SU-DHL-6 (cell line): ENCODE measurements around the gene C19orf38.

Experiments
- H2AFZ ChIP-seq: fragments of 200-600 bp; sonication (generic); 2 replicates; pipeline ENCODE4 v1.6.1; 2014; ENCODE audit warnings: low read depth, mild to moderate bottlenecking, moderate library complexity, mixed read lengths, antibody characterized with exemption, low read length; ENCODE audit not compliant: severe bottlenecking
- H3F3A ChIP-seq: fragments of 200-600 bp; shearing (Covaris generic); 2 replicates; pipeline ENCODE4 v1.6.0; 2016; ENCODE audit warnings: antibody characterized with exemption, mild to moderate bottlenecking; ENCODE audit not compliant: insufficient read depth
- H3K27ac ChIP-seq: fragments of 200-600 bp; sonication (generic); 2 replicates; pipeline ENCODE4 v1.5.1; 2016; ENCODE audit warnings: low read depth, mild to moderate bottlenecking, low read length, moderate library complexity, mixed read lengths
- H3K27me3 ChIP-seq: fragments of 200-600 bp; sonication (generic), shearing (Covaris generic); 2 replicates; pipeline ENCODE4 v1.6.0; 2014; ENCODE audit warnings: mild to moderate bottlenecking, low read length
- H3K36me3 ChIP-seq: fragments of 200-600 bp; sonication (generic); 2 replicates; pipeline ENCODE4 v1.6.1; 2014; ENCODE audit warnings: mild to moderate bottlenecking, low read length, mixed read lengths
- H3K4me2 ChIP-seq: fragments of 300-600, 200-600 bp; shearing (Covaris generic), sonication (generic); 2 replicates; pipeline ENCODE4 v1.6.0; 2014; ENCODE audit warnings: low read length, low read depth, mild to moderate bottlenecking; ENCODE audit not compliant: poor library complexity, severe bottlenecking
- H3K4me3 ChIP-seq: fragments of 200-600 bp; sonication (generic); 2 replicates; pipeline ENCODE4 v1.5.1; 2014; ENCODE audit warnings: antibody characterized with exemption, low read length, mild to moderate bottlenecking, mixed read lengths; ENCODE audit not compliant: insufficient read depth, poor library complexity, severe bottlenecking
- H3K79me2 ChIP-seq: fragments of 200-600 bp; sonication (generic); 2 replicates; pipeline ENCODE4 v1.6.1; 2014; ENCODE audit warnings: mild to moderate bottlenecking, low read length, moderate library complexity; ENCODE audit not compliant: insufficient read depth
- H3K9ac ChIP-seq: fragments of 200-600 bp; sonication (generic); 2 replicates; pipeline ENCODE4 v1.7.0; 2014; ENCODE audit warnings: mild to moderate bottlenecking, low read length
- H3K9me2 ChIP-seq: fragments of 200-600 bp; sonication (generic); replicated peaks from 2 replicates; pipeline ENCODE4 v1.6.1; 2014; ENCODE audit warnings: low read length; ENCODE audit not compliant: insufficient read depth
- H3K9me3 ChIP-seq: fragments of 200-600 bp; sonication (generic); 2 replicates; pipeline ENCODE4 v1.6.1; 2014; ENCODE audit warnings: low read length, mixed read lengths; ENCODE audit not compliant: insufficient read depth
- H4K20me1 ChIP-seq: fragments of 200-600 bp; sonication (generic); 2 replicates; pipeline ENCODE4 v1.6.1; 2014; ENCODE audit warnings: low read depth, mild to moderate bottlenecking, antibody characterized with exemption, low read length, moderate library complexity, mixed read lengths
- EZH2phosphoT487 ChIP-seq: fragments of 200-600 bp; sonication (generic), shearing (Covaris generic); conservative IDR thresholded peaks from 2 replicates; pipeline ENCODE4 v1.6.1; 2018; ENCODE audit warnings: mild to moderate bottlenecking, antibody characterized with exemption, low read length, moderate library complexity, mixed read lengths
- TF ChIP-seq, protein P1 (sequence below): fragments of 200-600 bp; sonication (generic); IDR thresholded peaks from one replicate; pipeline ENCODE4 v1.5.1; 2017; ENCODE audit warnings: antibody characterized with exemption, mild to moderate bottlenecking, low read length, moderate library complexity; ENCODE audit not compliant: insufficient read depth, poor library complexity, severe bottlenecking

The C19orf38 gene

DNA sequence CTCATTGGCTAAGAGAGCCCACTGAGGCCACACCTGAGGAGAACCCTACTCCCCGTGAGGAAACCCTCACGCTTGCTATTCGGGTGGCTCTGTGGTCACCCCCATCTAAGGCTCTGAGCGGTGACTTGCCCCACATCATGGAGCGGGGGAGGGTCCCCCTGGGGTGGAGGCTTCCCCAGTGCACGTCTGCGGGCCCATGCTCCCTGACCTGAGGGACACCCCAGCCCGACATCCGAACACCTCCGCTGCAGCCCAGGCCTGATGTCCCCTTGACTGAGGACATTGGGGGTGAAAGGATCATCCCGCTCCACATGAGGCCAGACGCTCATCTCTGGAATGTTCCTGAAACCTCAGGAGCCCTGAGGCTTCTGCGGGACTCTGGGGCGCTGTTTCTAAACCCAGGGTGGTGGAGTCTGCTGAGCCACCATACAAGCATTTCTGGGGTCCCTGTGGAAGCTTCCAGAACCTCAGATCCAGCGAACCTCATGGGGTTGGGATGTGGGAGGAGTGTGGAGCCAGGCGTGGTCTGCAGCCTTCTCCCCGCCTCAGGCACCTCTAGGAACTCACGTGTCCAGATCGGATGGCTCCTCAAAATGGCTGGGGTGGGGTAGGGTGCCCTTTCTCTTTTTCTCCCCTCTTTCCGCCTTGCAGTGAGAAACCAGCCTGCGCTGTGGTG lies 32.1 kb upstream of the C19orf38 start:
- Histone ChIP-seq H2AFZ (no peak overlapping the region), H3K27me3 (no peaks in the 10 kb centered on the region), H4K20me1 (no peaks in the 10 kb centered on the region), H3K27ac (no peak overlapping the region), H3K9me3 (no peaks in the 10 kb centered on the region), H3K4me2 (no peak overlapping the region), H3K9me2 (no peaks in the 10 kb centered on the region), H3K79me2 (no peaks in the 10 kb centered on the region), H3F3A (no peaks in the 10 kb centered on the region), H3K36me3 (no peaks in the 10 kb centered on the region), H3K4me3 (no peak overlapping the region), H3K9ac (no peak overlapping the region)
- no peak for TF ChIP-seq EZH2phosphoT487
- TF ChIP-seq, protein P1, sequence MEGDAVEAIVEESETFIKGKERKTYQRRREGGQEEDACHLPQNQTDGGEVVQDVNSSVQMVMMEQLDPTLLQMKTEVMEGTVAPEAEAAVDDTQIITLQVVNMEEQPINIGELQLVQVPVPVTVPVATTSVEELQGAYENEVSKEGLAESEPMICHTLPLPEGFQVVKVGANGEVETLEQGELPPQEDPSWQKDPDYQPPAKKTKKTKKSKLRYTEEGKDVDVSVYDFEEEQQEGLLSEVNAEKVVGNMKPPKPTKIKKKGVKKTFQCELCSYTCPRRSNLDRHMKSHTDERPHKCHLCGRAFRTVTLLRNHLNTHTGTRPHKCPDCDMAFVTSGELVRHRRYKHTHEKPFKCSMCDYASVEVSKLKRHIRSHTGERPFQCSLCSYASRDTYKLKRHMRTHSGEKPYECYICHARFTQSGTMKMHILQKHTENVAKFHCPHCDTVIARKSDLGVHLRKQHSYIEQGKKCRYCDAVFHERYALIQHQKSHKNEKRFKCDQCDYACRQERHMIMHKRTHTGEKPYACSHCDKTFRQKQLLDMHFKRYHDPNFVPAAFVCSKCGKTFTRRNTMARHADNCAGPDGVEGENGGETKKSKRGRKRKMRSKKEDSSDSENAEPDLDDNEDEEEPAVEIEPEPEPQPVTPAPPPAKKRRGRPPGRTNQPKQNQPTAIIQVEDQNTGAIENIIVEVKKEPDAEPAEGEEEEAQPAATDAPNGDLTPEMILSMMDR = no peak

DNA sequence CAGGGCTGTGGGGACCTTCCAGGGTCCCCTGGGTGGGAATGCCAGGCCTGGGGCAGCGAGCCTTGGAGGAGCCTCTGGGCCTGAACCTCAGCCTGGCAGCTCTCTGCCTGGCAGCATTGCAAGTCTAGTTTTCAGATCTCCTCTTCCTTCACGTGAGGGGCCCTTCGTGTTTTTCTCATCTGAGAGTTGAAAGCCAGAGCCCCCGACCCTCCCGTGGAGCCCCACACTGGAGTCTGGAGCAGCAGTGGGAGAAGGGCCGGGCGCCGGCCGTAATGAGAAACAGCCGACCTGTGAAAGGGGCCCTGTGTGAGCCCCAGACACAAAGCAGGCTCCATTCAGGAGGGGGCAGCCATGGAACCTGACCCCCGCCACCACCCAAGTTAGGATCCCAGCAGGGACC lies 31.5 kb upstream of the C19orf38 start:
- H3K9me3 ChIP-seq = no peaks in the 10 kb centered on the region
- no peaks in the 10 kb centered on the region for H3F3A ChIP-seq
- no peak overlapping the region for H2AFZ ChIP-seq
- H3K4me2 ChIP-seq = no peak overlapping the region
- no peaks in the 10 kb centered on the region for H3K36me3 ChIP-seq
- TF ChIP-seq, protein P1 = no peak
- TF ChIP-seq EZH2phosphoT487 = no peak
- no peak overlapping the region for H3K9ac ChIP-seq
- H3K9me2 ChIP-seq = no peaks in the 10 kb centered on the region
- no peaks in the 10 kb centered on the region for H4K20me1 ChIP-seq
- no peaks in the 10 kb centered on the region for H3K79me2 ChIP-seq
- H3K4me3 ChIP-seq = no peak overlapping the region
- H3K27me3 ChIP-seq = no peaks in the 10 kb centered on the region
- H3K27ac ChIP-seq = no peak overlapping the region

DNA sequence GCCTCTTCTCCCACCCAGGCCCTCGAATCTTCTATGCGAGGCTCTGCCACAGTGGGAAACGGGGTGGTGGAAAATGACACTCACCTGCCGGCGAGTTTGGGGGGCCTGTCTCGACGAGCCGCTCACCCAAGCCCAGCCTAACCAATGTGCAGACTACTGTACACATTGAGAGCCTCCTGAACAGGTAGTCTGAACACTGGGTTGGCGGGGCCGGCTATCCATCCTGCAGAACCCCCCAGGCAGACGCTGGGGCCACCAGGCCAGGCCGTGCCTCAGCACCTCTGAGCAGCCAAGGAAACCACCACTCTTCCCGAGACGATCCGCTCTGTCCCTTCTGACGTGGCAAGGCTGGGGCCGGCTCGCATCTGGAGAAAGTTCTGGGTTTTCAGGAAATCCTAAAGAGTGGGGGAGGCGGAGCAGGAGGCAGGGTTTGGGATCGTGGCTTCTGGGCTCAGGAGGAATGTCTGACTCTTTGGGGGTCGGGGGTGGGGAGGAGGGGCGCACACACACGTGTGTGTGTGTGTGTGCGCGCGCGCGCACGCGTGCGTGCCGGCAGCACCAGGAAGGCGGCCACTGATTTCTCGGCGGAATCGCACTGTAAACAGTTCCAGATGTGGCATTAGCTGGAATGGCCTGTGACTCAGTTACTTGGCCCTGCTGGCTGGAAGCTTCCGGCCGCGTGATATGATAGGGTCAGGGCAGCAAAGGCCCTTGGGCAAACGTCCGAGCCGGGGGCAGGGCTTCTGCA lies 30.8 kb upstream of the C19orf38 start:
- H3K9me3 ChIP-seq = no peaks in the 10 kb centered on the region
- H3K9ac ChIP-seq = no peak overlapping the region
- no peaks in the 10 kb centered on the region for H3K9me2 ChIP-seq
- no peak overlapping the region for H3K27ac ChIP-seq
- H3K79me2 ChIP-seq = no peaks in the 10 kb centered on the region
- no peaks in the 10 kb centered on the region for H3K27me3 ChIP-seq
- no peak overlapping the region for H2AFZ ChIP-seq
- H4K20me1 ChIP-seq = no peaks in the 10 kb centered on the region
- no peak overlapping the region for H3K4me3 ChIP-seq
- no peaks in the 10 kb centered on the region for H3F3A ChIP-seq
- H3K36me3 ChIP-seq = no peaks in the 10 kb centered on the region
- H3K4me2 ChIP-seq = no peak overlapping the region
- TF ChIP-seq, protein P1 = no peak
- no peak for TF ChIP-seq EZH2phosphoT487
